ENCODE data around the gene PKD2L2. TPM values are rescaled to one million over a fixed set of nuclear protein-coding genes. Genes with fewer than 3 reads are reported as not detected.
"Not testable (repeated sequence)": the region's sequence is repeated elsewhere in the genome, so short reads cannot be mapped to it uniquely, and the experiment has no call there.

PKD2L2 gene
- total RNA-seq, 4 donors from 2014 or later: not detected

DNA sequence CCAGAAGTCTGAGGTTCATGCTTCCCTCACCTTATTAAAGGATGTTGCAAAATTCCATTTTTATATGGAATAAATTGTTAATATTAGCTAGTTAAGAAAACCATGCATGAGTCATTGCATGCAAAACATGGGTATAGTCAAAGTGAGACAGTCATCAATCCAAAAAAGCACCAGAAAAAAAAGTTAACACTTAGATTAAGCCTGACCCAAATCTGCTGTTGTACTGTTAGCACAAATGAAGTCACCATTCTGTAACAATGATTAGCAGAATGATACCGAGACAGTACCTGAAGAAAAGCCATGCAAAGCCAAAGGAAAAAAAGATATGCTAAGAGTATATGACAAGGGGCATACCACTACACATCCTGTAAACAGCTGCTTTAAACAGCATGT is 49.5 kb downstream of the PKD2L2 start:
- Histone ChIP-seq H3K4me1 (no peaks in the 10 kb centered on the region), H3K27ac (no peak overlapping the region), H3K27me3 (no peaks in the 10 kb centered on the region), H3K9me3 (no peaks in the 10 kb centered on the region), H3K4me3 (replicated peaks in 1 of 3) (no peak overlapping the region), H3K36me3 (peaks cover 29 to 43% of the 10 kb centered on the region in 2 donors)
- TF ChIP-seq, protein P1, sequence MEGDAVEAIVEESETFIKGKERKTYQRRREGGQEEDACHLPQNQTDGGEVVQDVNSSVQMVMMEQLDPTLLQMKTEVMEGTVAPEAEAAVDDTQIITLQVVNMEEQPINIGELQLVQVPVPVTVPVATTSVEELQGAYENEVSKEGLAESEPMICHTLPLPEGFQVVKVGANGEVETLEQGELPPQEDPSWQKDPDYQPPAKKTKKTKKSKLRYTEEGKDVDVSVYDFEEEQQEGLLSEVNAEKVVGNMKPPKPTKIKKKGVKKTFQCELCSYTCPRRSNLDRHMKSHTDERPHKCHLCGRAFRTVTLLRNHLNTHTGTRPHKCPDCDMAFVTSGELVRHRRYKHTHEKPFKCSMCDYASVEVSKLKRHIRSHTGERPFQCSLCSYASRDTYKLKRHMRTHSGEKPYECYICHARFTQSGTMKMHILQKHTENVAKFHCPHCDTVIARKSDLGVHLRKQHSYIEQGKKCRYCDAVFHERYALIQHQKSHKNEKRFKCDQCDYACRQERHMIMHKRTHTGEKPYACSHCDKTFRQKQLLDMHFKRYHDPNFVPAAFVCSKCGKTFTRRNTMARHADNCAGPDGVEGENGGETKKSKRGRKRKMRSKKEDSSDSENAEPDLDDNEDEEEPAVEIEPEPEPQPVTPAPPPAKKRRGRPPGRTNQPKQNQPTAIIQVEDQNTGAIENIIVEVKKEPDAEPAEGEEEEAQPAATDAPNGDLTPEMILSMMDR (IDR thresholded peaks at IDR 0.05): no peak
- no peak for TF ChIP-seq POLR2A (IDR thresholded peaks at IDR 0.05)
- 86 to 100% methylated on average over 1 of the region's 1 CpG for WGBS, 2 donors
- DNase-seq: no peak
- intact Hi-C loops (cut with DNase I): no loop called here

DNA sequence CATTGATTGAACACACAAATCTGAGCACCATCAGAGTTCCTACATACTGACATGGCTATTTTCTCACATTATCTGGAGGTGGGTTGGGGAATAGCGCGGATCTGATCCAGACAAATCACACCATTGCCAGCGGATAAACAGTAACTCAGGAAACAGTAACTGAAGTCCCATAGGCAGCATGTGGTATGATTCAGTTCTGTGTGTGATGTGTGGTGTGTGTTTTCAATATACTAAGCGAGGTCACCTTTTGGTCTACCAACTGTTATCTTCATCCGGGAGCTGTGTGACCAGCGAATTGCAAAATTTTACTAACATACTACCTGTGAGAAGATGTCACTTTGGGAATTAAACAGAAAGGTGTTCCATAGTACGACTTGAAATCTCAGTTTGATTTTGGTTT is 50.1 kb downstream of the PKD2L2 start:
- 81 to 85% methylated on average over 7 of the region's 7 CpGs for WGBS, 2 donors
- H3K36me3 ChIP-seq: peaks cover 31 to 48% of the 10 kb centered on the region in 2 donors

DNA sequence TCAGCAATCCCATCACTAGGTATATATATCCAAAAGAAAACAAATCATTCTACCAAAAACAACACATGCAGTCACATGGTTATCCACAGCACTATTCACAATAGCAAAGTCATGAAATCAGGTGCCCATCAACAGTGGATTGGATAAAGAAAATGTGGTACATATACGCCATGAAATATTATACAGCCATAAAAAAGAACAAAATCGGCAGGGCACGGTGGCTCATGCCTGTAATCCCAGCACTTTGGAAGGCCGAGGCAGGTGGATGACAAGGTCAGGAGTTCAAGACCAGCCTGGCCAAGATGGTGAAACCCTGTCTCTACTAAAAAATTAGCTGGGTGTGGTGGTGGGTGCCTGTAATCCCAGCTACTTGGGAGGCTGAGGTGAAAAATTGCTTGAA is 55.0 kb downstream of the PKD2L2 start:
- H3K4me3 ChIP-seq (replicated peaks in 1 of 3); DNase-seq; H3K27ac ChIP-seq; H3K4me1 ChIP-seq; H3K27me3 ChIP-seq; intact Hi-C loops (cut with DNase I); H3K9me3 ChIP-seq: not testable (repeated sequence)
- H3K36me3 ChIP-seq: peaks cover 55 to 57% of the 10 kb centered on the region in 2 donors
- 98 to 99% methylated on average over 4 of the region's 4 CpGs for WGBS, 2 donors

More for the DNA sequence above, 50.1 kb downstream of the PKD2L2 start:
- Histone ChIP-seq H3K27ac (no peak overlapping the region), H3K9me3 (no peaks in the 10 kb centered on the region), H3K4me1 (no peaks in the 10 kb centered on the region), H3K27me3 (no peaks in the 10 kb centered on the region), H3K4me3 (replicated peaks in 1 of 3) (no peak overlapping the region)
- TF ChIP-seq POLR2A (IDR thresholded peaks at IDR 0.05): no peak
- TF ChIP-seq, protein P1 (IDR thresholded peaks at IDR 0.05): no peak
- intact Hi-C loops (cut with DNase I): no loop called here
- no peak for DNase-seq

DNA sequence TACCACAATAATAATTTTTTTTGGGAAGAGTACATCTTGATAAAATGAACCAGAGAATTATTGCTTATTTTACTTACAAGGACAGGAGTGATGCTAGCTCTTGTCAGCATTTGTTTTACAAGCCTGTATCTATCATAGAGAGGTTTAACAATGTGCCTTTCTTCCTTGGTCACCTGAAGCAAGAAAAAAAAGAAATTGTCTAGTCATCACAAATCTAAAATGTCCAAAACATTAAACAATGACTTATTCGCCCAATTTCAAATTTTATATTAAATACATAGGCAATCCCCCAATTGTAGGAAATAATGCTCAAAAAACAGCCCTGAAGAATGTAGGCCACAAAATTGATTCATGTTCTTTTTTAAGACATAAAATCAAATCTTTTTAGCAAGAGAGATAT is 56.6 kb downstream of the PKD2L2 start:
- intact Hi-C loops (cut with DNase I): no loop called here
- no peaks in the 10 kb centered on the region for H3K4me1 ChIP-seq
- no peaks in the 10 kb centered on the region for H3K27me3 ChIP-seq
- DNase-seq: no peak
- no peak overlapping the region for H3K4me3 ChIP-seq (replicated peaks in 1 of 3)
- WGBS, 2 donors: 96 to 100% methylated on average over 1 of the region's 1 CpG
- peaks cover 46 to 47% of the 10 kb centered on the region in 2 donors for H3K36me3 ChIP-seq
- H3K27ac ChIP-seq: no peak overlapping the region
- H3K9me3 ChIP-seq: no peaks in the 10 kb centered on the region
- TF ChIP-seq POLR2A (IDR thresholded peaks at IDR 0.05): no peak
- TF ChIP-seq, protein P1 (IDR thresholded peaks at IDR 0.05): no peak

DNA sequence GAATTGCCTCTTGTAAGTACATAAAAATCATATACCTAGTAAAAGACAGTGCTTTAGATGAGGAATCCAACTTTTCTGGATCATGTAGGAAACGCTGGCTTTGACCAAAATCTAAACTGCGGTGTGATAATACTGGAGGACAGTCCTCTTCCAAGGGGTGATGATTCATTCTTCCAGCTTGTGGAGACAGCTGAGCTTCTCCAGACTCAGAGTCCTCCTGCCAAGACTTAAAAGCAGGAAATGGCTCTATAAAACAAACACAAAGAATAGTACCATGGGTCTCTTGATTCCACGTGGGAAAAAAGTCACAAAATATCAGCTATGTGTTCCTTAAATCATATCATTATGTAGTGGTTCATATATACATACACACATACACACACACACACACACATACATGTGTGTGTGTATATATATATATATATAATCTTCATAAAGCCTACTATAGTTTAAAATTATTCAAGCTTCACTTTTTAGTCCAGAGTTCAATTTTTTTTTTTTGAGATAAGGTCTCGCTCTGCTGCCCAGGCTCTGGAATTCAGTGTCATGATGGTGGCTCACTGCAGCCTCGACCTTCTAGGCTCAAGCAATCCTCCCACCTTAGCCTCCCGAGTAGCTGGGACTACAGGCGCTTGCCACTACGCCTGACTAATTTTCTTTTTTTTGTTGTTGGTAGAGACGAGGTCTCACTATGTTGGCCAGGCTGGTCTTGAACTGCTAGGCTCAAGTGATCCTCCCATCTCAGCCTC is 65.0 kb downstream of the PKD2L2 start:
- DNase-seq: peak in 1 of 2 donors; percentile 2

More for the DNA sequence above, 65.0 kb downstream of the PKD2L2 start:
- Histone ChIP-seq H3K4me3 (replicated peaks in 1 of 3) (no peak overlapping the region), H3K4me1 (peaks cover 6 to 15% of the 10 kb centered on the region in 2 donors), H3K9me3 (no peaks in the 10 kb centered on the region), H3K27ac (peak overlapping the region; percentile 24 to 34 (median 24)), H3K36me3 (peaks cover 3 to 6% of the 10 kb centered on the region in 2 donors), H3K27me3 (no peaks in the 10 kb centered on the region)
- no peak for TF ChIP-seq POLR2A (IDR thresholded peaks at IDR 0.05)
- TF ChIP-seq, protein P1 (IDR thresholded peaks at IDR 0.05): no peak
- intact Hi-C loops (cut with DNase I): no loop called here
- 77 to 78% methylated on average over 9 of the region's 9 CpGs for WGBS, 2 donors

Measured in thyroid gland (tissue), 4 donors.